Kidney (tissue), 14 donors: ENCODE measurements around the gene ATP6V1B1. TPM values are rescaled to one million over a fixed set of nuclear protein-coding genes. Genes with fewer than 3 reads are reported as not detected.
"Not testable (repeated sequence)": the region's sequence is repeated elsewhere in the genome, so short reads cannot be mapped to it uniquely, and the experiment has no call there.

ENCODE experiments used
- DNase-seq, 5 donors: peaks; one replicate each; pipeline ENCODE4 v3.0.0-alpha.2; 2013 to 2020
- FAIRE-seq: peaks from 2 replicates; lab custom pipeline; 2012; peaks lifted over from hg19 to GRCh38; lab: Jason Lieb, UNC
- H3K27ac ChIP-seq, 2 donors: one replicate each; pipeline ENCODE4 v1.7.0; 2013; ENCODE audit warnings: low read depth in 2 of 2, low read length in 2 of 2, inconsistent platforms in 1 of 2
- H3K27me3 ChIP-seq: one replicate; pipeline ENCODE4 v1.7.1; 2013; ENCODE audit warnings: low read length, inconsistent platforms; ENCODE audit not compliant: control insufficient read depth, insufficient read depth
- H3K36me3 ChIP-seq, 3 donors: one replicate each; pipeline versions ENCODE4 v1.7.0 to v1.7.1; 2013; ENCODE audit warnings: low read length in 3 of 3, control low read depth in 1 of 3, inconsistent platforms in 1 of 3; ENCODE audit not compliant: insufficient read depth in 3 of 3, control insufficient read depth in 2 of 3
- H3K4me1 ChIP-seq, 3 donors: one replicate each; pipeline versions ENCODE4 v1.7.0 to v1.7.1; 2013; ENCODE audit warnings: low read length in 3 of 3, inconsistent platforms in 1 of 3, low read depth in 1 of 3; ENCODE audit not compliant: control insufficient read depth in 2 of 3, insufficient read depth in 2 of 3
- H3K4me3 ChIP-seq, 3 donors: one replicate each; pipeline versions ENCODE4 v1.7.0 to v1.8.1; 2013; ENCODE audit warnings: low read length in 3 of 3, control low read depth in 1 of 3, inconsistent platforms in 1 of 3
- H3K9ac ChIP-seq, 3 donors: one replicate each; pipeline versions ENCODE4 v1.7.0 to v1.7.1; 2013; ENCODE audit warnings: low read length in 3 of 3, control low read depth in 1 of 3, inconsistent platforms in 1 of 3
- H3K9me3 ChIP-seq, 3 donors: one replicate each; pipeline versions ENCODE4 v1.7.0 to v1.7.1; 2013; ENCODE audit warnings: low read length in 3 of 3, control low read depth in 1 of 3, inconsistent platforms in 1 of 3; ENCODE audit not compliant: control insufficient read depth in 2 of 3, insufficient read depth in 1 of 3
- CTCF ChIP-seq: IDR thresholded peaks from 3 replicates; pipeline ENCODE4 v1.5.1; 2012; ENCODE audit warnings: mild to moderate bottlenecking, moderate library complexity, borderline replicate concordance; ENCODE audit not compliant: insufficient read depth; ENCODE audit errors: extremely low read depth
- intact Hi-C: fragments of 100-400 bp; cut with DNase I; formaldehyde crosslinking; loops from one replicate; pipeline ENCODE4 v1.11.1; 2022
- polyA plus RNA-seq: library from polyadenylated mRNA; stranded (reverse); fragments of 350-450 nt; fragmentation: Illumina TruSeq; extraction: RNeasy Lipid Tissue Mini Kit (QIAGEN cat#74804); gene quantifications from one replicate; pipeline ENCODE4 v1.2.3, GENCODE V29; 2014; ENCODE audit warnings: low read depth, low replicate concordance; ENCODE audit not compliant: insufficient read depth
- total RNA-seq: library from RNA; stranded (reverse); fragmentation: NEBNext Ultra II Directional; extraction: Animal tissue kit (Norgen Biotek cat#: 25700); gene quantifications from one replicate; pipeline ENCODE4 v1.2.1, GENCODE V29; 2021
- donor health status: control.
- donor health status: control.
- donor health status: control.
- donor health status: control.
- donor health status: control.
- donor health status: DM: yes; HTN: yes; CAD: no.
- donor health status: Normal renal cell carcinoma (clear cell type).

The ATP6V1B1 gene
- total and polyA plus RNA-seq, 2 donors from 2014 or later, result 37.9 to 400 TPM

GRCh38 chr2:71008342-71008741 lies 72.6 kb downstream of the ATP6V1B1 start:
- no peaks in the 10 kb centered on the region for H3K9me3 ChIP-seq
- no peak overlapping the region for H3K9ac ChIP-seq
- H3K4me1 ChIP-seq, result no peaks in the 10 kb centered on the region
- no peak overlapping the region for H3K4me3 ChIP-seq
- H3K27me3 ChIP-seq, result no peaks in the 10 kb centered on the region
- no peak for TF ChIP-seq CTCF
- no peak for DNase-seq
- no peak for FAIRE-seq
- intact Hi-C loops, result no loop called here
- no peaks in the 10 kb centered on the region for H3K36me3 ChIP-seq
- H3K27ac ChIP-seq, result no peak overlapping the region

DNA sequence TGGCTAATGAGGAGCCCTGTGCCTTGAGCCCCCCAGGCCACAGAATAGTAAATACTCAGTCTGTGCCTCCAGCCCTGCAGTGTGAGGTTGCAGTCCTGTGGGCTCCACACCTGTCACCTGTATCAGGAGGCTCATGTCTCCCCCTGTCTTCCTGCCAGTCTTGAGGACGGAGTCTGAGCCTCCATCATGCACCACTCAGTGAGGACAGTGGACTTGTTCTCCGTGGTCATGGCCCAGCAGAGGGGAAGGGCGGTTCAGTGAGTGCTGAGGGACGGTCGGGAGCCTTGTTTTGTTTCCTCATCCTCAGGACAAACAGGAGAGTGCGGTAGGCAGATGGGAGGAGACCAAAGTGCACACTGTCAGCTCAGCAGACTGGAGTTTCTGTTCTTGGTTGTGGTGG lies 76.1 kb downstream of the ATP6V1B1 start:
- intact Hi-C loops, H3K27ac ChIP-seq, H3K9ac ChIP-seq, H3K27me3 ChIP-seq, H3K4me1 ChIP-seq, FAIRE-seq, H3K4me3 ChIP-seq, H3K9me3 ChIP-seq, H3K36me3 ChIP-seq, DNase-seq: not testable (repeated sequence)

Other genes starting within 250 kb of the ATP6V1B1 start
- gene ADD2, start 167.7 kb upstream of the ATP6V1B1 start, total RNA-seq, result 2.9 TPM
- gene ADD2, start 167.7 kb upstream of the ATP6V1B1 start, polyA plus RNA-seq, result not detected
- not detected for gene FIGLA, start 145.3 kb upstream of the ATP6V1B1 start, total RNA-seq
- gene FIGLA, start 145.3 kb upstream of the ATP6V1B1 start, polyA plus RNA-seq, result not detected
- gene CLEC4F, start 115.3 kb upstream of the ATP6V1B1 start, total RNA-seq, result 0.72 TPM
- gene CLEC4F, start 115.3 kb upstream of the ATP6V1B1 start, polyA plus RNA-seq, result not detected
- 0.66 TPM for gene CD207, start 100.1 kb upstream of the ATP6V1B1 start, total RNA-seq
- not detected for gene CD207, start 100.1 kb upstream of the ATP6V1B1 start, polyA plus RNA-seq
- gene VAX2, start 35.3 kb upstream of the ATP6V1B1 start, total RNA-seq, result 2.6 TPM
- 0.71 TPM for gene VAX2, start 35.3 kb upstream of the ATP6V1B1 start, polyA plus RNA-seq
- gene ANKRD53, start 42.7 kb downstream of the ATP6V1B1 start, total RNA-seq, result 1.3 TPM
- 2.1 TPM for gene ANKRD53, start 42.7 kb downstream of the ATP6V1B1 start, polyA plus RNA-seq
- 56.1 TPM for gene TEX261, start 59.0 kb downstream of the ATP6V1B1 start, total RNA-seq
- 35.9 TPM for gene TEX261, start 59.0 kb downstream of the ATP6V1B1 start, polyA plus RNA-seq
- 113 TPM for gene NAGK, start 132.7 kb downstream of the ATP6V1B1 start, total RNA-seq
- gene NAGK, start 132.7 kb downstream of the ATP6V1B1 start, polyA plus RNA-seq, result 102 TPM
- gene MCEE, start 194.3 kb downstream of the ATP6V1B1 start, total RNA-seq, result 20.3 TPM
- gene MCEE, start 194.3 kb downstream of the ATP6V1B1 start, polyA plus RNA-seq, result 29.0 TPM
- gene MPHOSPH10, start 194.7 kb downstream of the ATP6V1B1 start, total RNA-seq, result 32.3 TPM
- gene MPHOSPH10, start 194.7 kb downstream of the ATP6V1B1 start, polyA plus RNA-seq, result 14.6 TPM